GM20431 (cell line): ENCODE measurements around the gene CHPF2.

Experiments
- in situ Hi-C: fragments of 300-500 bp; cut with MseI, MboI; formaldehyde crosslinking; loops from one replicate; pipeline ENCODE4 v1.15.0; 2020; ENCODE audit warnings: low sequenced_read_pairs; ENCODE audit not compliant: unreplicated experiment

Gene CHPF2

DNA sequence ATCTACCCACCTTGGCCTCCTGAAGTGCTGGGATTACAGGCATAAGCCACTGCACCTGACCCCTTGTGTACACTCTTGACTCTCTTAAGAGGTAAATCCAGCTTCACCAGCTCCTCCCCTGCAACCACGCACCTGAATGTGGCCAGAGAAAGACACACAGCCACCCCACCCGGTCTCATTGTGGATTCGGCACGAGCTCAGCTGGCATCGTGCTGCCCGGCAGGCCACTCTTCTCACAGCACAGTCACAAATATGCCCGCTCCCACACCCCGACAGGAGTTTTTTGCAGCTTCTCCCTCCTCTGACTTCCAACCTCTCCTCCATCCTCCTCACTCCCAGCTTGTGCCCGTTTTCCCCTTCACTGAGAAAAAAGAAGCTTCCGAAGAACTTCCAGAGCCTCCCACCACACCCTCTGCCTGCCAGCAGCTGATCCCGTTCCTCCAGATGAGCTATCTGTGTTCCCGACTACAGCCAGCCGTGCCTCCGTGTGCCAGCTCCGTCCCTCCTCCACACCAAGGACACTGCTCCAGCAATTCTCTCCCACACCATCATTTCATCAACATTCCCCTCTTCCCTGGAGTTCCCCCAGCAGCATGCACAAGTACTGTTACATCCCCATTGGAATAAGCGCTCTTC lies 24.2 kb downstream of the CHPF2 start:
- in situ Hi-C loops: no loop called here

DNA sequence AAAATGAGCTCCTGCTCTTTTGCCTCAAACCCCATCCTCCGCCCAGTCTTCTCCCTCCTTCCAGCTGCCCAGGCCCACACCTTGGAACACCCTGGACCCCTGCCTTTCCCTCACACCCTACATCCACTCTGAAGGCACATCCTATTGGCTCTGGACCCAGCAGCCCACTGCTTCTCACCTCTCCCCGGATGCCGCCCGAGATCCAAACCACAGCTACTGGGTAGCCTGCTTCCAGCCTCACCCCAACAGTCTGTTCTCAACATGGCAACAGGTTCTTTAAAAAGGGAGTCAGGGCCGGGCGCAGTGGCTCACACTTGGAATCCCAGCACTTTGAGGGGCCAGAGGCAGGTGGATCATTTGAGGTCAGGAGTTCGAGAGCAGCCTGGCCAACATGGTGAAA lies 25.7 kb downstream of the CHPF2 start:
- in situ Hi-C loops: no loop called here

DNA sequence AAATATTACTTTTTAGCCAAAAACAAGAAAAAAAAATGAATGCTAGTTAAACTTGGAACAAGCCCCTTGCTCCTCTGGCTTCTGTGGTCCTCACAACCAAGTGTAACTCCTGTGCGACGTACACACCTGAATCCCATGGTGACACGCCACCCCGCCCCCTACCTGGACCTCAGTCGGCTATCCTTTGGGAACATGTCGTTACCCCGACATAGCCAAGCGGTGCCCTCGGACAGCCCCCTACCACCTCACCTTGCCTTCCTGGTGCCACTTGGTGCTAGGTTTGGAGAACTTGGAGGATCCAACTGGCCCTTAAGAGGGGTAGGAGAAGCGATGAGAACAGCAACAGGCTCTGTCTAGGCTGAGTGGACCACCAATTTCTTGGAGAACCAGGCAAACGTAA lies 28.2 kb downstream of the CHPF2 start:
- in situ Hi-C loops: no loop called here

DNA sequence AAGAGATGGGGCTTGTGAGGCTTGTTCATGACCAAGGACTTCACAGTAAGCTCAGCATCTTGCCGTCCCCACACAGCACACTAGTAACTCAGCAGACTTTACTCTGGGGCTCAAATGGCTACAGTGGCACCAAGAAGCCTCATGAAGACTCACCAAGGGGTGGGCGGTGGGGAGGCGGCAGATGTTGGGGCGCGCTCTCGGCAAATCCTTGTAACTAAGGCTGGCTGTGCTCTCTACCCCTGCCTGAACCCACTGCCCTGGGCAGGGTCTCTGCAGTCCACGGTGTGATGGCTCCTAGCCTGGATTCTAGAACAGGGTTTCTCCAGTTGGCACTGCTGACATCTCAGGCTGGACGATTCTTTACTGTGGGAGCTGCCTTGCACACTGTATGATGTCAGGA lies 28.6 kb downstream of the CHPF2 start:
- in situ Hi-C loops: no loop called here

DNA sequence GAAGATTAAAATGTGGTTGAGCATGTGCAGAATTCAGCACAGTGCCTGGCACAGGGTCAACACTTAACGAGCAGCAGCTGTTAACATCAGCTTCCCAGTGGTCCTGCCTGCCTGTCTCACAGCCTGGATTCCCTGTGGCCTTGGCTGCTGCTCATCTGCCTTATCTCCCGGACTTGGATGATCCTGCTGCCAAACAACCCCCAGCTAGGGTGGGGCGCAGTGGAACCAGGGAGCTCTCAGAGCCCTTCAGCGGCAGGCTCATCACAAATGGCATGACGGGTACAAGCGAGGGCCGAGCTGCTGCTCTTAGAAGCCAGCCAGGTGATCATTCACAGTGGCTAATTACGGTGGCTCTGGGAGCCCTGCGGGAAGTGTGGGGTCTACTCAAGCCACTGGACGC lies 29.2 kb downstream of the CHPF2 start:
- in situ Hi-C loops: no loop called here

DNA sequence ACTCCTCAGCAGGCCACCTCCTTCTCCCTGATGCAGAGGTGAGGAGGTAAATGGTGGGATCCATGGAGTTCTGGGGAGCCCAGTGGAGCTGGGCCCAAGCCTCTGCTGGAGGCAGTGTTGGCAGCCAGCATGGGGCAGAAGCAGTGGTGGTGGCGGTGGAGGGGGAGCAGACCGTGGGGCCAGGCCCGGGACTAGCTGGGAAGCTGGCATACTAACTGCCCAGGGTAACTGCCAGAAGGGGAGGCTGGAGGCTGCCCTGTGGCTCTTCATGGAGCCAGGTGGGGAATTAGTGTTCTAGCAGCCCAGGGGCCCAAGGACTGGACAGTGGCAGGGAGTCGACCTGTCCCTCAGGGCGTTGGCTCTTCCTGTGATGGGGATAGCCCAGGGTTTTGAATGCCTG lies 32.3 kb downstream of the CHPF2 start:
- in situ Hi-C loops: no loop called here

DNA sequence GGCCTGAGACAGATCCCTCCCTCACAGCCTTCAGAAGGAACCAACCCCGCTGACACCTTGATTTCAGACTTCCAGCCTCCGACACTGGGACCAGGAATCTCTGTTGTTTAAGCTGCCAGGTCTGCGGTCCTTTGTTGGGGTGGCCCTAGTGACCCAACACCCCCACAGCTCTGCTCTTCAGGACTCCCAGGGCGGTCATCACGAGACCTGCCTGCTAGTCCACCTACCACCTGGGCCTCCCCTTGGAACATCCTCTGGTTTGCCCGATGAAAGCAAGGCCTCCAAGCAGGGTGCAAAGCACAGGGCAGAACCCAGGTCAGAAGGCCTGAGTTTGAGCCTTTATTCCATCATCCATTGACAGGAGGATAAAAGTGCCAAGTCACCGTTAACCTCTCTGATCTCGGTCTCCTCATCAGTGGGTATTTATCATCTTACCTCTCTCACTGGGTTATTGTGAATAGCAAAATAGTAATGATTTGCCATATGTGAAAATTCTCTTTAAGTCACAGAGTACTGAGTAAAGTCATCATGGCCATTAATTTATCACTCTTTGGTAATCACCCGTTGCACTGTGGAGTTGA lies 33.2 kb downstream of the CHPF2 start:
- in situ Hi-C loops: no loop called here

DNA sequence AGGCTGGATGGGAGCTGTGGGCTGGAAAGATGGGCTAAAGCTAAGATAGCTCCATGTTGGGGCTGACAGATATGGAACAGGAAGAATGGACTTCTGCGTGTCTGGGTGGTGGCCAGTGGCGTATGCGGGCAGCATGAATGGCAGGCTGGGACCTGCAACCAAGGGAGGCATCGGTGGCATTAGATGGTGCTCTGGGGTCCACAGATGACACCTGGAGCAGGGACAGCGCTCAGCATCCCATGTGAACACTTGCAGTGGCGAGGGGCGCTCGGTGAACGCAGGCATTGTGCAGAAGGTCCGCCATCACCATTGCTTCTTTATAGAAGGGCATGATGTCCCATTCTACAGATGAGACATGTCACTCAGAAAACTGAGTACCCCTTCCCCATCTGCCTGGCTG lies 37.2 kb downstream of the CHPF2 start:
- in situ Hi-C loops: no loop called here

DNA sequence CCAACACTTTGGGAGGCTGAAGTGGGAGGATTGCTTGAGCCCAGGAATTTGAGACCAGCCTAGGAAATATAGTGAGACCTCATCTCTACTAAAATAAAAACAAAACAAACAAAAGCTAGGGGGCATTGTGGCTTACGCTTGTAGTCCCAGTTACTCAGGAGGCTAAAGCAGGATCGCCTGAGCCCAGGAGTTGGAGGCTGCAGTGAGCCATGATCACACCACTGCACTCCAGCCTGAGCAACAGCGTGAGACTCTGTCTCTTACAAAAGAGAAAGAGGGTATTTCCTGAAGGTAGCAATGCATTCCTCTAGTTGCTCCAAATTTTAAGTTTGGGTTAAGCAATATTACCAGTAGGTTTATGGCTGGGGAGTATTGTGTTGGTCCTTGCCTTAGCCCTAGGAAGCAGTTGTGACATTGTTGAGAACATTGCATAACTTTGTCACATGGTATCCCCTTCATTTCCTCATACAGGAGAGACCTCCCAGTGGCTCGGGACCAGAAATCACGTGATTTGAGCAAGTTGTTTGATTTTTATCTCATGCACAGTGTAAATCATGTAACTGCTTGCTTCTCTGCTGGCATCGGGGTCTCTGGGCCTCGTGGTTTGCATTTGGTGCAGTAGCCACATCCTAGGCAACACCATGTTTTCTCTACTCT lies 39.5 kb downstream of the CHPF2 start:
- in situ Hi-C loops: no loop called here

DNA sequence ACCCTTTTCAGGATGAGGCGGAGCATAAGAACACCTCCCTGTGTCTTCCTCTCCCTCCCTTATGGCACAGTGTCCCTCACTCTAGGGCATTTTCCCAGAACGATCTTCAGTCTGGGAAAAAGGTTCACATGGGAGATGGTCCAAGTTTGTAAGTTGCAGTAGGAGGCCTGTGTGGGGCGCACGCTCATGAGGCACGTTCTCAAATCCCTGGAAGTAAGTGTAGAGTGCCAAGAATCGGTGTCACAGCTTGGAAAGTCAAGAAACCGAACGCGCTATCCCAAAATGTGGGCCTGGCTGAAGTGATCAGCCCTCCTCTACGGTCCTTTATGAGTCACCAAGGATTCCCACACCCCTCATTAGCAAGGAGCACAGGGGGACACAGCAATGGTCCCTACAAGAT lies 40.1 kb downstream of the CHPF2 start:
- in situ Hi-C loops: no loop called here

DNA sequence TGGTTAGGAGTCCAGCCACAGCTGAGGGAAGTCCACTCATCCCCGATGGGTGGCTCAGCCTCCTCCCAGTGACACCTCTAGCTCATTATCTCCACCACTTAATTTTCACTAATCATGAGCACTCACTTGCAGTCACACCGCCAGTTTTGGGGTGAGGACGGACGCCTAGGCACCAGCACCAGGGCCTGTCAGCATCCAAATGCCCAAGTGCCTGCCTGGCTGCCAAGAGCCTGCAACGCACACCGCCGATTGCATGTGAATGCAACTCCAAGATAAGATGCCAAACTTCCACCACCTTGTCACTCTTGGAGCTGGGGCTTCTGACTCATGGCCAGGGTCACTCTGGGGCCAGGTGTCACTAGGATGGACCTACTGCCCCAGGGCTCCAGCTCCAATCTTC lies 40.6 kb downstream of the CHPF2 start:
- in situ Hi-C loops: no loop called here

DNA sequence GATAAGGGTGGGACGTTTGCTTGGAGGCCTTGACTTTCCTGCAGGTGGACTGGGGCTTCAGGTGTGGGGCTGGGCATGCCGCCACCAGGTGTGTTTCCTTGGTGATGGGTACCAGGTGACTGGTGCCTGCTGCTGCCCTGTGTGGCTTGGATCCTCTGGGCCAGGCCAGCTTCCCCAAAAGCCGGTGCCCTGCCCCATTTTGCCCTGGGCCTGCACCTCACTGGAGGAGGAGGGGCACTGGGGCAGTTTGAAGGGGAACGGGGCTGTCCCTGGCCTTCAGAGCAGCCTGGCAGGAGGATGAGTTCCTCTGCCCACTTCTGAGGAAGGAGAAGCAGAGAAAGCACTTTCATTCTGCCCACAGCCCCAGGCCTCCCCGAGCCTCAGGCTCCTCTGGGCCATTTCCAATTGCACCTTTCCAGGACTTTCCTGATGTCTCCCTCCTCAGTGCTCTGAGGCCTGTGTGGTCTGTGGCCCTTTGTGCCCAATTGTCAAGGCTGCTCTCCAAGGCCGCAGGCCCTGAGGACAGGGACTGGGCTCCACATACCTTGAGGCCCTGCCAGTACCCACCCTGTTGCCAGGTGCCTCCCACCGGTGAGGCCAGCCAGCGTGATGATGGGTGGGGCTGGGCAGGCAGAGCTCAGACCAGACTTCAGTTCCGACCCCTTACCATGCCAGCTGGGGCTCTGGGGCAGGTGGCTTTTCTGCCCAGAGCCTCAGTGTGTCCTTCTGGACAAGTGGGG lies 41.5 kb downstream of the CHPF2 start:
- in situ Hi-C loops: no loop called here

DNA sequence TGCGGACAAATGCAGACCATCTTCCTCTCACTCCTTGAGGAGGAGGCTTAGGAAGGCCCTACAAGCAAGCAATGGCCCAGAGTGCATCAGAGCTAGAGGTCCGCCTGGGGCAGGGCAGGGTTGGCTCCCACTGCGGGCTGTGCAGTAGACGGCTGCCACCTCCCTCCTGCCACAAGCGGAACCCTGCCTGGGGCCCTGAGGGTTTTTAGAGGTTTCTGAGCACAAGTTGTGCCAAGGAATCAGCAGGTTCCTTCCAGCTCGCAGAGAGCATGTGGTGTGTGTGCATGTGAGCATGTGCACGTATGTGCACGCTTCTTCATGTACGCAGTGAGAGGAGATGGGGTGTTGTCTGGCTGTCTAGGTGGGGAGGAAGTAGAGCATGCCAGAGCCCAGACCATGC lies 42.1 kb downstream of the CHPF2 start:
- in situ Hi-C loops: no loop called here

DNA sequence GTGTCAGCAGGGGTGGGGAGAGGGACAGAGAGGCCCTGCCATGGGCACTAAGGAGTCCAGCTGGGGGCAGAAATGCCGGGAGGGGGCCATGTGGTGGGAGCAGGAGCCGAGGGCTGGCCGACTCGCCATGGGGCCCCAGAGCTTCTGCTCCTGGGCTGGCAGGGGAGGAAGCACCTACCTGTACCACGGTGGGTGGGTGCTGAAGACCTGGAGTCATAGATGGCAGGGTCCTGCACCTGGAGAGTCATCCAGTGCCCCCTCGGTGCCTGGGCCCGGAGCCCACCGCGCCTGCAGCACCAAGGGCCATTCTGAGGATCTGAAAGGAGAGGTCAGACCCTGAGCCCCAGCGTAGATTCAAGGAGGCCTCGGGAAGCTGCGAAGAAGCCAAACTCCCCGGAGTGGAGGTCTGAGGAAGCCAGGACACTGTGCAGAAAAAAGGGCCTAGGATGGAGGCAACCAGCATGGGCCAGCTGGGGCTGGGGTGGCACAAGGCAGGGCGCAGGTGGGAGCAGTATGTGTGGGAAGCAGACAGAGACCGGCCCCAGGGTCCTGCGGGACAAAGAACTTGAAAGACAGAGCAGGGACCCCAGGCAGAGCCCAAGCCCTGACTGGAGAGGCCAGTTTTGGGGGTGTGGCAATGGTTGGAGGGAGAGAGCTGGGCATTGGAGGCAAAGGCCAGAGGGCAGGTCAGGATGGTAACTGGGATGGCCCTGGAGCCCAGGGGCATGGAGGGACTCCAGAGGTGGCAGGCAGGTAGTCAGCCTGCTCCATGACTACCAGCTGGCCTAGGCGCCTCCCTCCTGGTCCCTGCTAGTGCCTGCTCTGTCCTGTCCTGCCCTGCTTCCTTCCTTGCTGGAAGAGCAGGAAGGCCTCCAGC lies 42.9 kb downstream of the CHPF2 start:
- in situ Hi-C loops: no loop called here

DNA sequence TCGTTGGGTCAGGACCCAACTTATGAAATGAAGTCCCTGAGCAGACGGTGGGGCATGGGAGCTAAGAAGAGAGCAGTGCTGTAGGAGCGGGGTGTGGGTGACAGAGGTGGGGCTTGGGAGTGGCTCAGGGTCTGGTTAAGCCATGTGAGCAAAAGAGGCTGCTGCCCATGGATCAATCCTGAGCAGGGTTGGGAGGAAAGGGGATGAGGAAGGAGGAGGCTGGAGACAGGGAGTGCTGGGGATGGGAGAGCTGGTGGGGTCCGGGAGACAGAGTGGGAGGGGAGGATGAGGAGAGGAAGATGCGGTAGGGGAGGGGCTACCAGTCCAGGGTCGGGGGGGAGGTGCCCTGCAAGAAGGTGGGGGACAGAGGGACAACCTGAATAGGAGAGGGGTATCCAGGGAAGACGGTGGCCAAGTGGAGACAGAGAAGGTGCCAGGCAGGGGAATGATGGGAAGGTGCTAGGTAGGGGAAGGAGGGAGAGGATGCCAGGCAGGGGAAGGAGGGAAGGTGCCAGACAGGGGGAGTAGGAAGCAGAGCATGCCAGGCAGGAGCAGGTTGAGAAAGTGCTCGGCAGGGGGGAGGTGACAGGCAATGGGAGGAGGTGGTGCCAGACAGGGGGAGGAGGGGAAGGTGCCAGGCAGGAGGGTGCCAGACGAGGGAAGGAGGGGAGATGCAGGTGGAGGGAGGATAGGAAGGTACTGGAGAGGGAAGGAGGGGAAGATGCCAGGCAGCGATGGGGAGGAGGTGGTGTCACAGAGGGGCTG lies 43.7 kb downstream of the CHPF2 start:
- in situ Hi-C loops: no loop called here

DNA sequence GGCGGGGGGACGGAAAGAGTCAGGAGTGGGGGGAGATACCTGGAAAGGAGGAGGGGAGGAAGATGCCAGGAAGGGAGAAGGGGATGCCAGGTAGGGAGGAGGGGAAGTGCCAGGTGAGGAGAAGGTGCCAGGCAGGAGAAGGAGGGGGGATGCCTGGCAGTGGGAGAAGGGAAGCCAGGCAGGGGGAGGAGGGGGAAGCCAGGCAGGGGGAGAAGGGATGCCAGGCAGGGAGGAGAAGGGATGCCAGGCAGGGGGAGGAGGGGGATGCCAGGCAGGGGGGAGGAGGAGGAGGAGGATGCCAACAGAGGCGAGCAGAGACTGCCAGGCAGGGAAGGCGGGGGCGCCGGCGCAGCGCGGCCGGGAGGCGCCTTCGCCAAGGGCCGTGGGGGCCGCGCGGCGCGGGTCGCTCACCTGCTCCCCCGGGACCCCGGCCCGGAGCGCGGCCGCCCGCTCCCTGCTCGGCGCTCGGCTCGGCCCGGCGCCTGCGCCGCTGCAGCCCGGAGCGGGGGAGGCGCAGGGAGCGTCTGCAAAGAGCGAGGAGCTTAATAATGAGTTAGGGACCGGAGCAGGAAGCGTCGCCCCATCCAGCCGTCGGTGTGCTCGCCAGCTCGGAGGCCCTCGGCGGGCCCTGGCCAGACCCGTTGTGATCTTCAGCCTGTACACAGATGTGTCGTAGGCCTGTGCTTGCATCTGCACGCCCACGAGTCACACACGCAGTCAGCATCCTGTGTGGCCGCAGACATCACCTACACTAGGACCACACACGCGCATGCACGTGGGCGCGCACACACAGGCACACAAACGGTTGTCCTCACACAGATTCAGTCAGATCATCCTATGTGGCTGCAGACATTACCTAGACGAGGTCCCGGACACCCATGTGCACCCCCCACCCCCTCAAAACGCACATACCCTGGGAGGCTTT lies 44.6 kb downstream of the CHPF2 start:
- in situ Hi-C loops: no loop called here

DNA sequence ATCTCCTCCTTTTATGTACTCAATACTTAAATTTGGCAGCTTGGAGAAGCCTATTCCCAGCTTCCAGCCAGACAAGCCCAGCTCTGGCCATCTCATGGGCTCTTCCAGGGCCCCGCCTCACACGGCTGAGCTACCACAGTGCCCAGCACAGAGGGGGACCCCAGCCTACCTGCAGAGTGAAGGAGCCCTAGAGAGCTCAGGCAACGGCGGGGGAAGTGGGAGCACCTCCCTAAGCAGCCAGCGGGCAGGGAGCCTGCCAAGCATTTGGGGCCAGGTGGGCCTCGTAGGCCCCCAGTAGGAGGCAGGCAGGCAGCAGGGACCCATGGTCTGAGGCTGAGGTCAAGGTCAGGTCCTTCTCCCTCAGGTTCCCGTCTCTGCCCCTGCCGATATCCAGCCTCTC lies 45.3 kb downstream of the CHPF2 start:
- in situ Hi-C loops: no loop called here

DNA sequence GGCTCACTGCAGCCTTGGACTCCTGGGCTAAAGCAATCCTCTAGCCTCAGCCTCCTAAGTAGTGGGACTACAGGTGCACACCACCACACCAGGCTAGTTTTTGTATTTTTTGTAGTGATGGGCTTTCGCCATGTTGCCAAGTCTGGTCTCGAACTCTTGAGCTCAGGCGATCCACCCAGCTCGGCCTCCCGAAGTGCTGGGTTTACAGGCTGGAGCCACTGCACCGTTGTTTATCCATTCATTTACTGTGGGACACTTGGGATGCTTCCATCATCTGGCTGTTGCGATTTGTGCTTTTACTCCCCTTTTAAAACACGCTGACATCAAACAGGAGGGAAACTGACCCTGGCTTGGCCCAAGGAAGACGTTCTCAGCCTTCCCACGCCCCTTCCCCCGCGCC lies 46.7 kb downstream of the CHPF2 start:
- in situ Hi-C loops: no loop called here

DNA sequence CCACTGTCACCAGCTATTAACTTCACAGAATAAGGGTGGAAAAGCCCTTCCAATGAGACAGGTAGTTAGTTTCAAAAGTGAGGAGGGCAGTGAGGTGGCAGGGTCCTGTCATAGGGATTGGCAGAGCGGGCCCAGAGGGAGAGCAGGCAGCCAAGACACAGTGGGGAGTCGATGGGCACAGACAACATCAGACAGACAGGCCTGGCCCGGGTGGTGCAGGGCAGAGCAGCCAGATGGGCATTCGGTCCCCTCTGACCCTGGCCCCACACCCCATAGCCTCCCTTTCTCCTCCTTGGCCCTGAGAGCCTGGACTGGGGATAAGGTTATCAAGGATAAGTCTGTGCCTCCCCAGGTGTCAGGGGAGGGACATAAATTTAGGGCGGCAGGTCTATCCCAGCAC lies 47.6 kb downstream of the CHPF2 start:
- in situ Hi-C loops: no loop called here
